Adrenal gland (tissue), 12 donors: ENCODE results near the gene ATP5F1B. TPM values are rescaled to one million over a fixed set of nuclear protein-coding genes. Genes with fewer than 3 reads are reported as not detected.
A peak's percentile ranks its signal among the peaks of the same experiment; 100 is the strongest.

ENCODE experiments used
- DNase-seq, 7 donors: peaks; one replicate each; pipeline ENCODE4 v3.0.0-alpha.2; 2019 to 2020
- H3K27ac ChIP-seq, 5 donors: fragments of 200-600 bp; sonication (generic) in 4 of 5; 1 replicate in 3 of 5; 2 replicates in 2 of 5; pipeline versions ENCODE4 v1.5.1 to v1.8.0; 2016 to 2020; ENCODE audit warnings: mild to moderate bottlenecking in 1 of 5
- H3K27me3 ChIP-seq: fragments of 200-600 bp; 2 replicates; pipeline ENCODE4 v1.8.0; 2021
- H3K36me3 ChIP-seq, 2 donors: fragments of 200-600 bp; replicated peaks in 1 of 2; 1 replicate in 1 of 2; 2 replicates in 1 of 2; pipeline versions ENCODE4 v1.5.1 to v1.8.0; 2018 to 2022
- H3K4me1 ChIP-seq, 2 donors: fragments of 200-600 bp; replicated peaks in 1 of 2; 1 replicate in 1 of 2; 2 replicates in 1 of 2; pipeline versions ENCODE4 v1.5.1 to v1.8.0; 2018 to 2021
- H3K4me3 ChIP-seq, 4 donors: fragments of 200-600 bp; sonication (generic) in 3 of 4; one replicate each; pipeline ENCODE4 v1.5.1; 2016 to 2018
- H3K9me3 ChIP-seq, 3 donors: fragments of 200-600 bp; sonication (generic) in 1 of 3; replicated peaks in 1 of 3; 1 replicate in 2 of 3; 2 replicates in 1 of 3; pipeline versions ENCODE4 v1.5.1 to v1.8.0; 2016 to 2021
- CTCF ChIP-seq, 6 experiments: fragments of 450-650 bp in 4 of 6; fragments of 200-600 bp in 2 of 6; sonication (generic) in 1 of 6; IDR thresholded peaks; 1 replicate in 5 of 6; 2 replicates in 1 of 6; pipeline versions ENCODE4 v1.5.1 to v1.8.0; 2016 to 2021; ENCODE audit warnings: antibody characterized with exemption in 6 of 6, mild to moderate bottlenecking in 2 of 6, moderate library complexity in 1 of 6
- POLR2A ChIP-seq, 2 donors: fragments of 450-650 bp; IDR thresholded peaks; one replicate each; pipeline ENCODE4 v1.6.1; 2017; ENCODE audit warnings: antibody characterized with exemption in 2 of 2, mild to moderate bottlenecking in 2 of 2, moderate library complexity in 1 of 2
- WGBS, 4 donors: extraction: QIAGEN DNeasy Blood & Tissue Kit in 2 of 4; methylation state at CpG; one replicate each; pipeline versions ENCODE4 v1.1.5 to v1.1.7; 2013 to 2017; 5-methylcytosine and 5-hydroxymethylcytosine counted together
- intact Hi-C, 2 donors: fragments of 100-400 bp; cut with DNase I; formaldehyde crosslinking; loops; one replicate each; pipeline versions ENCODE4 v1.14.1 to v1.15.0; 2022 to 2023
- polyA plus RNA-seq, 3 donors: library from polyadenylated mRNA; stranded (reverse); fragments of 200-250 nt in 2 of 3; fragments of 350-450 nt in 1 of 3; fragmentation: Illumina TruSeq in 1 of 3; extraction: RNeasy Lipid Tissue Mini Kit (QIAGEN cat#74804) in 1 of 3; gene quantifications; one replicate each; pipeline ENCODE4 v1.2.3, GENCODE V29; 2013 to 2014
- total RNA-seq, 9 donors: library from RNA; depleted of rRNA in 4 of 9; stranded (reverse); fragments of >200 nt in 4 of 9; fragments of 120-200 nt in 1 of 9; fragmentation: NEBNext Ultra II Directional in 1 of 9; extraction: Animal tissue kit (Norgen Biotek cat#: 25700) in 1 of 9; gene quantifications; one replicate each; pipeline versions ENCODE4 v1.1.0 to v1.2.4, GENCODE V29; 2013 to 2023
- donor health status: healthy with polysubstance abuse.
- donor health status: Bipolar disorder and iron deficiency.
- donor health status: DM: yes; HTN: yes; CAD: no.
- donor health status: DM: no; HTN: no; CAD: no.
- donor health status: DM: no; HTN: no; CAD: no.
- donor health status: DM: yes; HTN: yes; CAD: no.

Gene ATP5F1B
- total and polyA plus RNA-seq, 12 donors = 306 to 1,296 (median 754) TPM

GRCh38 chr12:56593909-56594621, 51.7 kb downstream of the ATP5F1B start:
- Histone ChIP-seq H3K9me3 (no peaks in the 10 kb centered on the region), H3K4me3 (no peak overlapping the region), H3K4me1 (peaks cover 0 to 10% of the 10 kb centered on the region in 2 donors), H3K36me3 (peaks cover 0 to 43% of the 10 kb centered on the region in 2 donors), H3K27me3 (no peaks in the 10 kb centered on the region), H3K27ac (peak overlapping the region in 3 of 5 donors; percentile 50 to 82 (median 82))
- 39 to 50% (median 44%) methylated on average over 8 of the region's 8 CpGs for WGBS, 4 donors
- intact Hi-C loops = no loop called here
- TF ChIP-seq CTCF (IDR thresholded peaks at IDR 0.05) (peak; percentile 56 to 75 (median 71)), POLR2A (IDR thresholded peaks at IDR 0.05) (no peak)
- peak; percentile 45 to 82 (median 59) for DNase-seq

DNA sequence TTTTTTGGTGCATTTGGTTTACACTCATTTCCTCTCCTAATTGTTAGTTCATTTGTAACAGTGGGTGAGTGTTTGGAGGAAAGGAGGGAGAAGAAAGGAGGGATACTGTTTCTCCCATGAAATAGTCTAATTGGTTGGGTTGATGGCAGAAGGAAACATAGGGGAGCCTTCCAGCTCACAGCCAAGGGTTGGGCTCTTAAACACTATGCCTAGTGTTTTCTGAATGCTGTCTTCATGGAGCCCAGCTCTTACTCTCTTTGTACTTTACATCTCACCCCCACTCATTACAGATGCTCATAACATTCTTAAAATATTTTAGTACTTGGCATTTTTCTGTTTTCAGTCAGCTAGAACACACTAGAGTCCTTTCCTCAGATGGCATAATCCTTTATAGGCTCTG, 53.8 kb downstream of the ATP5F1B start:
- DNase-seq = no peak
- peaks cover 0 to 46% of the 10 kb centered on the region in 2 donors for H3K36me3 ChIP-seq
- TF ChIP-seq POLR2A (IDR thresholded peaks at IDR 0.05) = no peak
- no peak for TF ChIP-seq CTCF (IDR thresholded peaks at IDR 0.05)
- peaks cover 0 to 10% of the 10 kb centered on the region in 2 donors for H3K4me1 ChIP-seq
- H3K27me3 ChIP-seq = no peaks in the 10 kb centered on the region
- no peak overlapping the region for H3K27ac ChIP-seq
- intact Hi-C loops = no loop called here
- H3K9me3 ChIP-seq = no peaks in the 10 kb centered on the region
- no peak overlapping the region for H3K4me3 ChIP-seq

- H3K36me3 ChIP-seq = peaks cover 0 to 44% of the 10 kb centered on the region in 2 donors
- TF ChIP-seq CTCF (IDR thresholded peaks at IDR 0.05) (no peak), POLR2A (IDR thresholded peaks at IDR 0.05) (no peak)
- no peak overlapping the region for H3K27ac ChIP-seq
- H3K27me3 ChIP-seq = no peaks in the 10 kb centered on the region
- H3K4me1 ChIP-seq = peaks cover 0 to 10% of the 10 kb centered on the region in 2 donors
- 79 to 90% (median 87%) methylated on average over 5 of the region's 5 CpGs for WGBS, 4 donors
- H3K9me3 ChIP-seq = no peaks in the 10 kb centered on the region
- no peak for DNase-seq
- intact Hi-C loops = no loop called here
- H3K4me3 ChIP-seq = no peak overlapping the region
These were observed 54.7 kb downstream of the ATP5F1B start for GRCh38 chr12:56591126-56591525.

DNA sequence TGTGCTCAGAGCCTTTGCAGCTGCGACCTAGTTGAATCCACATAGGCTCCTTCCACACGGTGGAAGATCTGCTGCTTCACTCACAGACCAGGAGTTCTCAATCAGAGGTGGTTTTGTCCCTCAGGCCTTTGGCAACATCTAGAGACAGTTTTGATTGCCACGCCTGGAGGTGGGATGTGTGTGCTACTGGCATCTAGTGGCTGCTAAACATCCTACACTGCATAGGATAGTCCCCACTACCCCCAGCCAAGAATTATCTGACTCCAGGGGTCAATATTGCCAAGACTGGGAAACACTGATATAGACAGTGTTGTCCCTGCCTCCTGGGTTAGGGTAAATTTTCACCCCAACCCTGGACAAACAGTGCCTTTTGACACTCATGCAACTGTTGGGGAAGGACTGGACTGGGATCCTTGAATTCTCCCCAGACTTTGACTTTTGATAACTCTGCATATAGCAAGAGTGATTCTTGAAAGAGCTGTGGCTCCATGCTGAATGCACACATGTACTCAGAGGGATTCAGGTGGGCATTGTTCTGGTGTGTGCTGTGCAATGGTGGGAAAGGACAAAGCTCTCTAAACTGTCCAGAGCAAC, 55.5 kb downstream of the ATP5F1B start:
- 67 to 75% (median 74%) methylated on average over 3 of the region's 3 CpGs for WGBS, 4 donors
- no peak for DNase-seq
- Histone ChIP-seq H3K27me3 (no peaks in the 10 kb centered on the region), H3K4me3 (no peak overlapping the region), H3K4me1 (peaks cover 0 to 10% of the 10 kb centered on the region in 2 donors), H3K27ac (no peak overlapping the region), H3K36me3 (peaks cover 0 to 36% of the 10 kb centered on the region in 2 donors), H3K9me3 (no peaks in the 10 kb centered on the region)
- intact Hi-C loops = no loop called here
- TF ChIP-seq CTCF (IDR thresholded peaks at IDR 0.05) (peak in 2 of 6 experiments; percentile 19 to 22), POLR2A (IDR thresholded peaks at IDR 0.05) (no peak)
